Ovary (tissue), 9 donors: Measurements from ENCODE around the gene IL12RB2. TPM values are rescaled to one million over a fixed set of nuclear protein-coding genes. Genes with fewer than 3 reads are reported as not detected.

ENCODE experiments used
- DNase-seq, 5 donors: peaks; one replicate each; pipeline ENCODE4 v3.0.0-alpha.2; 2019 to 2020
- H3K27ac ChIP-seq, 2 donors: fragments of 200-600 bp; one replicate each; pipeline versions ENCODE4 v1.5.1 to v1.8.0; 2019 to 2022
- H3K27me3 ChIP-seq: fragments of 200-600 bp; one replicate; pipeline ENCODE4 v1.8.0; 2022
- H3K36me3 ChIP-seq: fragments of 200-600 bp; sonication (generic); one replicate; pipeline ENCODE4 v1.5.1; 2019
- H3K4me1 ChIP-seq: one replicate; pipeline ENCODE4 v1.8.1; 2013; ENCODE audit warnings: mild to moderate bottlenecking, moderate library complexity; ENCODE audit not compliant: insufficient read depth
- H3K4me3 ChIP-seq: fragments of 200-600 bp; sonication (generic); one replicate; pipeline ENCODE4 v1.5.1; 2017
- H3K9me3 ChIP-seq, 2 donors: fragments of 200-600 bp in 1 of 2; sonication (generic) in 1 of 2; one replicate each; pipeline versions ENCODE4 v1.5.1 to v1.8.1; 2013 to 2019; ENCODE audit warnings: mild to moderate bottlenecking in 1 of 2, moderate library complexity in 1 of 2
- EP300 ChIP-seq: sonication (generic); formaldehyde crosslinking; IDR thresholded peaks from one replicate; pipeline ENCODE4 v1.6.1; 2017; ENCODE audit warnings: antibody characterized with exemption
- POLR2A ChIP-seq: fragments of 450-650 bp; IDR thresholded peaks from one replicate; pipeline ENCODE4 v1.6.1; 2017; ENCODE audit warnings: antibody characterized with exemption, mild to moderate bottlenecking, moderate library complexity
- WGBS, 3 donors: extraction: QIAGEN DNeasy Blood & Tissue Kit in 1 of 3; methylation state at CpG; one replicate each; pipeline versions ENCODE4 v1.1.5 to v1.1.7; 2013 to 2017; 5-methylcytosine and 5-hydroxymethylcytosine counted together
- intact Hi-C, 4 donors: fragments of 100-400 bp; cut with DNase I; formaldehyde crosslinking; loops; one replicate each; pipeline versions ENCODE4 v1.11.0 to v1.15.1; 2022 to 2023
- polyA plus RNA-seq, 2 donors: library from polyadenylated mRNA; stranded (reverse); fragments of 200-250 nt in 1 of 2; fragments of 350-450 nt in 1 of 2; fragmentation: Illumina TruSeq in 1 of 2; extraction: RNeasy Lipid Tissue Mini Kit (QIAGEN cat#74804) in 1 of 2; gene quantifications; one replicate each; pipeline ENCODE4 v1.2.3, GENCODE V29; 2013 to 2014
- total RNA-seq, 7 donors: library from RNA; depleted of rRNA in 2 of 7; stranded (reverse); fragments of >200 nt in 2 of 7; fragmentation: NEBNext Ultra II Directional in 3 of 7; extraction: Animal tissue kit (Norgen Biotek cat#: 25700) in 3 of 7; gene quantifications; one replicate each; pipeline versions ENCODE4 v1.1.0 to v1.2.4, GENCODE V29; 2016 to 2023
- TF ChIP-seq, protein P1 (sequence below), 3 donors: fragments of 450-650 bp in 2 of 3; fragments of 200-600 bp in 1 of 3; IDR thresholded peaks; one replicate each; pipeline versions ENCODE4 v1.5.1 to v1.8.0; 2016 to 2022; ENCODE audit warnings: antibody characterized with exemption in 3 of 3, mild to moderate bottlenecking in 1 of 3
- donor health status: DM: no; HTN: no; CAD: no; lungs with moderate emphysema.
- donor health status: DM: no; HTN: no; CAD: no.
- donor health status: Bipolar disorder and iron deficiency.
- donor health status: DM: yes; HTN: yes; CAD: no.
- donor health status: DM: no; HTN: no; CAD: no.
- donor health status: DM: yes; HTN: yes; CAD: no.

IL12RB2 gene
- total and polyA plus RNA-seq, 9 donors = 0.02 to 1.8 (median 0.61) TPM; not detected in 2

DNA sequence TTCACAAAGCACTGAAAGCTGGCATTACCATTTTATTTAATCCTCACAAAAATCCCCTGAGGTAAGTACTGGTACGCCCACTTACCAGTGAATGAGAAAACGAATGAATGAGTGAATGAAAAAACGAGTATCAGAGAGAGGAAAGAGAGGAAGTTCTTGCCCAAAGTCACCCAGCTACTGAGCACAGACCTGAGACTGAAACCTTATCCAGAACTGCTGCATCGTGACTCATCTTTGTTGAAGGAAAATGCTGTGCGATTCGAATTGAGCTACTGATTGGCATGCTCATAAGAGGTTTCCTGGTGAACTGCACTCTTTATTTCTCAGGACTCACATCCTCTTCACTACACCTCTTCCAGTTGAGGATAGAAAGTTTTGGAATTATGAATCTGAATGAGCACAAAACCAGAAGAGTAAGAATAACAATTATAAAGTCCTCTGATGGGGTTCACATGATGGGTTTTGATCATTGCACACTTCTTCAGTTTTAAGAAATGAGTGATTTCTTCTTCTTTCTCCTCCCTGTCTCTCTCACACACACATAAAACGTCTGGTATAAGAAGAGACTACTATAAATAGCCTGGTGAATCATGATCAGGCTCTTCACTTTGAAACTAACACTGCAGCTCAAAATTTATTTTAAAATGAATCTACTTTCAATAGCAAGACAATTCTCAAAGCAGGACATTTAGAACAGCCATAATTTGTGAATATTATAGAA, 32.1 kb downstream of the IL12RB2 start:
- TF ChIP-seq EP300 = no peak
- no peak for TF ChIP-seq POLR2A
- TF ChIP-seq, protein P1, sequence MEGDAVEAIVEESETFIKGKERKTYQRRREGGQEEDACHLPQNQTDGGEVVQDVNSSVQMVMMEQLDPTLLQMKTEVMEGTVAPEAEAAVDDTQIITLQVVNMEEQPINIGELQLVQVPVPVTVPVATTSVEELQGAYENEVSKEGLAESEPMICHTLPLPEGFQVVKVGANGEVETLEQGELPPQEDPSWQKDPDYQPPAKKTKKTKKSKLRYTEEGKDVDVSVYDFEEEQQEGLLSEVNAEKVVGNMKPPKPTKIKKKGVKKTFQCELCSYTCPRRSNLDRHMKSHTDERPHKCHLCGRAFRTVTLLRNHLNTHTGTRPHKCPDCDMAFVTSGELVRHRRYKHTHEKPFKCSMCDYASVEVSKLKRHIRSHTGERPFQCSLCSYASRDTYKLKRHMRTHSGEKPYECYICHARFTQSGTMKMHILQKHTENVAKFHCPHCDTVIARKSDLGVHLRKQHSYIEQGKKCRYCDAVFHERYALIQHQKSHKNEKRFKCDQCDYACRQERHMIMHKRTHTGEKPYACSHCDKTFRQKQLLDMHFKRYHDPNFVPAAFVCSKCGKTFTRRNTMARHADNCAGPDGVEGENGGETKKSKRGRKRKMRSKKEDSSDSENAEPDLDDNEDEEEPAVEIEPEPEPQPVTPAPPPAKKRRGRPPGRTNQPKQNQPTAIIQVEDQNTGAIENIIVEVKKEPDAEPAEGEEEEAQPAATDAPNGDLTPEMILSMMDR (IDR thresholded peaks at IDR 0.05) = no peak
- WGBS, 3 donors = 25 to 28% (median 26%) methylated on average over 7 of the region's 7 CpGs
- Histone ChIP-seq H3K4me3 (no peak overlapping the region), H3K9me3 (no peaks in the 10 kb centered on the region), H3K4me1 (no peaks in the 10 kb centered on the region), H3K27me3 (no peaks in the 10 kb centered on the region), H3K27ac (no peak overlapping the region), H3K36me3 (no peaks in the 10 kb centered on the region)
- no peak for DNase-seq
- intact Hi-C loops = no loop called here

DNA sequence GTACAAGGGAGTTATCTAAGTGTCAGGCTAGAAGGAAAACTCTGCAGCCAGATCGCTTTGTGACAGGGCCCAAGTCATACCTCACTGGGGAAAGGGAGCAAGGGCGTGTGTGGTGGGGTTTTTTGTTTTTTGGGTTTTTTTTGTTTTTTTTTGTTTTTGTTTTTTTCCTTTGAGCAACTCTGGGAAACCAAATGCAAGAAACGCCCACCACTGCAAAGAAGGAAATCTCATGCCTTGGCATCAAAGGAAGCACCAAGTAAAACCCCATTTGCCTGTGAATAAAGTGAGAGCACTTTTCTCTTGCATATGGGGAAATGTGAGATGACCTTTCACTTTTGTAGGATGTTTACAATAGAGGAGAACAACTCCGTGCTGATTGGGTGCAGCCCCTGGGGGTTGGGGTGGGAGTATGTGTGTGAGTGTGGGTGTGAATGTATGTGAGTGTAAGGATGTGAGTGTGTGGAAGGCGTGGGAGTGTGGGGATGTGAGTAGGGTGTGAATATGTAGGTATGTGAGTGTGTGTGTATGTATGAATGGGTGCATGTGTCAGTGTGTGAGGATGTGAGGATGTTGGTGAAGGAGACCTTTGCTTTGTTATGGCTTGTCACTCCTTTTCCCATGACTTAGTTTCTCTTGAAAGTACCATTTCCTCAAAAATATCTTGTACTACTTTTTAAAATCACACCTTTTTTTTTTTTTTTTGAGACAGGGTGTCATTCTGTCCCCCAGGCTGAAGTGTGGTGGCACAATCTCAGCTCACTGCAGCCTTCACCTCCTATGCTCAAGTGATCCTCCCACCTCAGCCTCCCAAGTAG, 34.6 kb downstream of the IL12RB2 start:
- Histone ChIP-seq H3K4me1 (no peaks in the 10 kb centered on the region), H3K27me3 (no peaks in the 10 kb centered on the region), H3K9me3 (no peaks in the 10 kb centered on the region), H3K36me3 (no peaks in the 10 kb centered on the region), H3K27ac (no peak overlapping the region), H3K4me3 (no peak overlapping the region)
- intact Hi-C loops = no loop called here
- DNase-seq = no peak
- 71 to 74% (median 73%) methylated on average over 5 of the region's 5 CpGs for WGBS, 3 donors
- TF ChIP-seq POLR2A = no peak
- TF ChIP-seq, protein P1 (IDR thresholded peaks at IDR 0.05) = no peak
- no peak for TF ChIP-seq EP300

DNA sequence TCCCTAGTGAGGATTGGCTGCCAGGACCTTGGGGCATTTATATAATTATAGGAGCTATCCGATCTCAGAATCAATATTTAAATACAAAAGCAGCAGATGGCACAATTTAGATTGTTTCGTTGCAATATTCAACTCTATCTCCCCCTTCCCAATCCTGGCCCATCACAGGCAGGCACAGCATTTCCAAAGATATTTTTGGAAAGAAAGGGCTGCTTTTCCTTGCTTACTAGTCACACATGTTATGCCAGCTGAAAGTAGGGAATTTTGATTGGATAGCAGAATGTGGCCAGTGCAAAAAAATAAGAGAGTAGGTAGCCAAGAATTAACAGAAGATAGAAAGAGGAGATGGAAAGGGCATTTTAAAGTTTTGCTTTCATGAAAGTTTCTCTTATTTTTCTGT, 37.9 kb downstream of the IL12RB2 start:
- TF ChIP-seq, protein P1 (IDR thresholded peaks at IDR 0.05) = no peak
- TF ChIP-seq EP300 (no peak), POLR2A (no peak)
- intact Hi-C loops = loop anchor here in 2 of 4 donors (5.0 kb wide), 2 partner anchors 152 to 157 kb away; no protein-coding TSS in a partner anchor
- 33 to 60% (median 57%) methylated on average over 2 of the region's 2 CpGs for WGBS, 3 donors
- Histone ChIP-seq H3K9me3 (no peaks in the 10 kb centered on the region), H3K4me3 (no peak overlapping the region), H3K36me3 (no peaks in the 10 kb centered on the region), H3K4me1 (peaks cover 2% of the 10 kb centered on the region), H3K27ac (no peak overlapping the region), H3K27me3 (no peaks in the 10 kb centered on the region)
- DNase-seq = no peak

DNA sequence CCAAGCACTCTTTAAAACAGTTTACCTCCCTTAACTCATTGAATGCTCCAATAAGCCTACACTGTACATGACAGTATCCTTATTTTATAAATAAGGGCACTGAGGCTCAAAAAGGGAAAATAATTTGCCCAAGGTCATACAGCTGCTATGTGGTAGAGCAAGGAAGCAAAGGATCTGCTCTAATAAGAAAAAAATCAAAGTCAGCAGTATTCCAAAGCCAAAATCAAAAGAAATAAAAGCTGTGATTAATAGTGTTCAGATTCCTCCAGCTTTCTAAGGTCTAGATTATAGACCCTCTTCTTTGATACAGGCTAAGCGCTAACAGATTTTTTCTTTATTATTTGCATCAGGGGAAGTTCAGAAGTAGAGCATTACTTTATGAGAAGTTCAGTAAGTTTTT, 39.3 kb downstream of the IL12RB2 start:
- Histone ChIP-seq H3K9me3 (no peaks in the 10 kb centered on the region), H3K36me3 (no peaks in the 10 kb centered on the region), H3K4me1 (peaks cover 2% of the 10 kb centered on the region), H3K27ac (no peak overlapping the region), H3K27me3 (no peaks in the 10 kb centered on the region), H3K4me3 (no peak overlapping the region)
- intact Hi-C loops = loop anchor here in 2 of 4 donors (5.0 kb wide), 2 partner anchors 150 to 155 kb away; no protein-coding TSS in a partner anchor
- no peak for DNase-seq
- 91 to 96% (median 91%) methylated on average over 1 of the region's 1 CpG for WGBS, 3 donors
- TF ChIP-seq POLR2A = no peak
- no peak for TF ChIP-seq EP300
